OCI-LY3 (cell line): ENCODE measurements around the gene FHL2.

ENCODE experiments used
- CTCF ChIP-seq: fragments of 200-600, 300-600 bp; sonication (generic); IDR thresholded peaks from 2 replicates; pipeline ENCODE4 v1.5.1; 2014; ENCODE audit warnings: antibody characterized with exemption, low read length, low read depth
- EZH2phosphoT487 ChIP-seq: fragments of 200-600 bp; shearing (Covaris generic); IDR thresholded peaks from 2 replicates; pipeline ENCODE4 v1.6.1; 2018; ENCODE audit warnings: antibody characterized with exemption, mixed run types, low read depth

GRCh38 chr2:105401867-105402266 lies 3.0 kb upstream of the FHL2 start:
- TF ChIP-seq CTCF (no peak), EZH2phosphoT487 (no peak)
